GM11168 (cell line): ENCODE data around the gene GAGE10.

Source experiments
- in situ Hi-C: fragments of 300-500 bp; cut with MboI; formaldehyde crosslinking; loops from one replicate; pipeline ENCODE4 v1.12.0; 2022; ENCODE audit warnings: low sequenced_read_pairs; ENCODE audit not compliant: unreplicated experiment

GAGE10 gene, protein sequence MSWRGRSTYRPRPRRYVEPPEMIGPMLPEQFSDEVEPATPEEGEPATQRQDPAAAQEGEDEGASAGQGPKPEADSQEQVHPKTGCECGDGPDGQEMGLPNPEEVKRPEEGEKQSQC

DNA sequence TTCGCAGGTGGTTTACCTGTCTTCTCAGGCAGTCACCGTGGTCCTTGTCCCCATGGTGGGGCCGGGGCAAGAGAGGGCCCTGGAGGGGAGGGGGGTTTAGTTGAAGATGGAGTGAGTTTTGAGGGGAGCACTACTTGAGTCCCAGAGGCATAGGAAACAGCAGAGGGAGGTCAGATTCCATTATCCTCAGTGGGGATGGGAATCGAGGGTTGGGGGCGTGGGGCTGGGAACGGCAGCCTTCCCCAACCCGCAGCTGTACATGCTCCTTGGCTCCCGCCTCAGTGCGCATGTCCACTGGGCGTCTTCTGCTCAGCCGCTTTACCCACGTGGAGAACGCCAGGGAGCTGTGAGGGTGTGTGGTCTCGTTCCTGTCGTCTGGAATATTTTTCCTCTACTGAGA lies at the start of gene GAGE10:
TSS of gene GAGE10 (plus strand) at position 301 of the 400 bp plus-strand sequence. CDS start 1,214 bp downstream, outside the sequence.
- in situ Hi-C loops, result no loop called here

DNA sequence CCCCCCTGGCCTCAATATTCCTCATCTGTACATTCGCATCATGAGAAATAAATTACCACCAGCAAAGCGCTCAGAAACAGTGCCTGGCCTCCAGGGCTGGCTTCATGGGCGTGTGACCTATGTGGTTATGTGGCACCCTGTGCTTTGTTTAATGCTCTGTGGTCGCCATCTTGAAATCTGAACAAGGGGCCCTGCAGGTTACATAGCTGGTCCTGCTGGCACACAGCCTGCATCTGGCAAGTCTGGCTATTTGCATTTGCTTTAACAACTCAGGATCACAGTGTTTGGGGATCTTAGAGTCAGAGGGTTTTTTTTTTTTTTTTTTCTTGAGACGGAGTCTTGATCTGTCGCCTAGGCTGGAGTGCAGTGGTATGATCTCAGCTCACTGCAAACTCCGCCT lies 48.8 kb upstream of the GAGE10 start:
- in situ Hi-C loops, result no loop called here

DNA sequence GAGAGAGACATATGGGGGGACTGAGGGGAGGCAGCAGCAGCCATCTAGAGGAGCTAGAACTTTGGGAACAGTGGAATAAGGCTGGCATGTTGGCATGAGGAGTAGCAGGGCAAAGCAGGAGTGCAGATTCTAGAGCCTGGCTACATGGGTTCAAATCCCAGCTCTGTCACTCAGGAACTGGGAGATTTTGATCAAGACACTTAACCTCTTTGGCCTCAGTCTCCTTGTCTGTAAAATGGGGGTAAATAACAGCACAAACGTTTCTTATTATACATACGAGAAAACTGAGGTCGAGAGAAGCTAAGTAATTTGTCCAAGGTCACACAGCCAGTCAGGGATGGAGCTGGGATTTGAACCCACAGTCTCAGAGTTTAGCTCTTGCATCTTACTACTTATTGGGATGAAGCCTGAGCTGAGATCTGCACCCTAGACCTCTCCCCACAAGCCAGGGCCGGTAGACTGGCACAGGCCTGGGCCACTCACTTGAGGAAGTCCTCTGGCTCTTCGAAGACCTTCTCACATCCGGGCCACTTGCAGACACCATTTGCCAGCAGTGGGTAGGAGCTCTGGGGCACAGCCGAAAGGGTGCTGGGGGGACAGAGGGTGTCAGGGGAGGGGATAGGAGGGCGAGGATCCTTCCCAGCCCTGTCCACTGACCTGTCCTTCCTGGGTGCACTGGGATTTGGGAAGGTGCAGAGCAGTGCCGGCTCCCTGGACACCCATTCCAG lies 47.0 kb upstream of the GAGE10 start:
- in situ Hi-C loops, result no loop called here

DNA sequence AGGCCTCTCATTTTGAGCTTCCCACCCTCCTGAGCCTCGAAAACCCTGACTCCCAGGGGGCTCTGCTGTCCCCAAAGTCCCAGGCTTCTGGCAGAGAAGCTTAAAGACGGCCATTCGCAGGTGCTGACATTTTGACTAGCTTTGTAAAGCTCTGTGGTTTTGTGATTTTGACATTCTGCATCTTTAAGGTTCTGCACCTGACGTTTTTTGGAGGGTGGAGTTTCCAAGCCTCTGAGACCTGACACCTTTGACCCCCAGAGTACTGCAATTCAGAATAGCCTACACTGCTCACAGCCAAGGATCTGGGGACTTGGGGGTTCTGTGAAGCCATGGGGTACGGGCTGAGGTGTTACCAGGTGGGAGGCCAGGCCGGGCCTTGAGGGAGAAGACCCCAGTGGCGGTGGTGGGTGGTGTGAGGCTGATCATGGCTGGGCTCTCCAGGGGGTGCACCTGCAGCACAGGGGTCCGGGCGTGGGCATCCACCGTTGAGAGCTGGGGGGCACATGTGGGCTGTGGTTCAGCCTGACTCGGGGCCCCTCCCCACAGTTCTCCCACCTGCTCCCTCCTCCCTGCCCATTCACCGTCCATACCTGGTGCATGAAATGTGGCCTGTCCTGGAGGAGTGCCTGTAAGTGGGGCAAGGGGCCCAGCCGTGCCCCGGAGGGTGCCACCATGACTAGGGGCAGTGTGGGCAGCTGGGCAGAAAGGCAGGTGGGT lies 46.2 kb upstream of the GAGE10 start:
- in situ Hi-C loops, result no loop called here

DNA sequence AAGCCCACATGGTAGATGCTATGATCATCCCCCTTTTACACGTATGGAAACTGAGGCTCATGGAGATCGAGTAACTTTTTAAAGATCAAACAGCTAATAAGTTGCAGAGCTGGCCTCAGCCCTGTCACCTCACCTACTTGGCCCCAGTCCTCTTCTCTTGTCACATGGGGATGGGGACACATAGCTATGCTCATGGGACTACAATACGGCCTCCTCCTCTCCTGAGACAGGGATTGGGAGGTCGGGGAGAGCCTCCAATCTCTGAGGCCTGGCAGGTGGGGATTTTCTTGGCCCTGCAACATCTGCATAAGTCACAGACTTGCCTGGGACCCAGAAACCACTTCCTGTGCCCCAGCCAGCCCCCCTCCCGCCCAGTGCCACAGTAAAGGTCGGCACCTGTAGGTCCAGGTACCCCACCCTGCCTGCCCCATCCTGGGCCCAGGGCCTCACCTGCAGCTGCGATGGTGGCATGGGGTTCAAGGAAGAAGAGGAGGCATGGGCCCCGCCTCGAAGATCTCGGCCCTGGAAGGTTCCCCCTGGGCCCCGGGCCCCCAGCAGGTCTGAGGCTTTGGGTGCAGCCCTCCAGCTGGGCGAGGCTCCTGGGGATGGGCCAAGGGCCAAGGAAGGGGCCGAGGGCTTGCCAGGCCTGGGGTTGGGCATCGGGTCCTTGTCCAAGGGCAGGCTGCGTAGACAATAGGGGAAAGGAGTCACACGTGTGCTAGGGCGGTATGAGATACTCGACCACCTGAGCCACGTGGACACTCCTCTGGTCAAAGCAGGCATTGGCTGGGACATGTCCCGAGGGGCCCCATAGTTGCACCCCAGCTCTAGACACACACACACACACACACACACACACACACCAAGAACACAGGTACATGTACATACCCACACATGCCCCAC lies 45.3 kb upstream of the GAGE10 start:
- in situ Hi-C loops, result no loop called here

DNA sequence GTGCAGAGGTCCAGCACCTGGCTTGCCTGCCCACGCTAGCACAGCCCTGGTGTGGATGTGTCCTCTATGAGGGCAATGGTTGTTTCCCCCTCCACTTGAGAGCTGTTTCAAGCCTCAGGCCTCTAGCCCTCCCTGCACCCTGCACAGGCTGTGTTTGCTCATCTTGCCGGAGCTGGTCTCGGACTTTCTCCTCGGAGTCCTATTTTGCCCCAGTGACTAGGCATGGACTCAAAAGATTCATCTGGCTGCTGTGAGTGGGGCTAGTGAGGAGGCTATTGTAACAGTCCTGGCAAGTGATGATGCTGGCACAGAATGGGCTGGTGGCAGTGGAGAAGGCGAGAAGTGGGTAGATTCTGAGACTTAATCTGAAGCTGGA lies 44.7 kb upstream of the GAGE10 start:
- in situ Hi-C loops, result no loop called here

DNA sequence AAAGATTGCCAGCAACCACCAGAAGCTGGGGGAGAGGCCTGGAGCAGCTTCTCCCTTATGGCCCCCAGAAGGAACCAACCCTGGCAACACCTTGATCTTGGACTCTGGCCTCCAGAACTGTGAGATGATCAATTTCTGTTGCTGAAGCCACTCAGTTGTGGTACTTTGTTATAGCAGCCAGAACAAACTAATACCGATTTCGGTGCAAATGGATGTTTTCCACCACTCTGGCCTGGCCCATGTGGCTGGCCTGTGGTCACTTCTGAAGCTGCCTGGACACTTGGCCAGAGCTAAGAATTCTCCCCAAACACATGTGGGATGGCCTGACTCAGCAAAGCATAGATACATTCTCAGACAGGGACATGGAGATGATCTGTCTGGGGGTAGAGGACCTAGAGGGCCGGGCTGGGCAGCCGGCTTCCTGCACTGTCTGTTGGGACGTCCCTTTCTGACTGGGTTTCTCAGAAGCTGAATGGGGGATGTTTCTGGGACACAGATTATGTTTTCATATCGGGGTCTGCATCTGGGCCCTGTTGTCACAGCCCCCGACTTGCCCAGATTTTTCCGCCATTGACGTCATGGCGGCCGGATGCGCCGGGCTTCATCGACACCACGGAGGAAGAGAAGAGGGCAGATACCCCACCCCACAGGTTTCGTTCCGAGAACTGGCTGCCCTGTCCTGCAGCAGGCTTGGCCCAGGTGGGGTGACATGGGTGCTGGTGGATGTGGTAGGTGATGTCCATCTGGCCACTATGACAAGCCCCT lies 43.0 kb upstream of the GAGE10 start:
- in situ Hi-C loops, result no loop called here

DNA sequence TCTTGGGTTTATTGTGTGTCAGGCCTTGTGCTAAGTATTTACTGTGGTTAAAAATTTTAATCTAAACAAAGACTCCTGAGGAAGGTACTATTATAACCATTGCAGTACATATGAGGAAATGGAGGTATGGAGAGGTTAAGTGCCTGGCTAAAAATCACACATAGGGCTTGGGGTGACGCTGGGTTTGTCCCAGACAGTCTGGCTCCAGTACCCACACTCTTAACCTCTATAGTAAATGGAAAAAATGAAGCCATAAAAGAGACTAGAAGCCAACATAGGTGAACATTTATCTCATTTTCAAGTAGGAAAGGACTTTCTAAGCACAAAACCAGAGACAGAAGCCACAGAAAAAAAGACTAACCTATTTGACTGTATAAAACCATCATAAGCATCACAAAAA lies 40.8 kb upstream of the GAGE10 start:
- in situ Hi-C loops, result no loop called here

DNA sequence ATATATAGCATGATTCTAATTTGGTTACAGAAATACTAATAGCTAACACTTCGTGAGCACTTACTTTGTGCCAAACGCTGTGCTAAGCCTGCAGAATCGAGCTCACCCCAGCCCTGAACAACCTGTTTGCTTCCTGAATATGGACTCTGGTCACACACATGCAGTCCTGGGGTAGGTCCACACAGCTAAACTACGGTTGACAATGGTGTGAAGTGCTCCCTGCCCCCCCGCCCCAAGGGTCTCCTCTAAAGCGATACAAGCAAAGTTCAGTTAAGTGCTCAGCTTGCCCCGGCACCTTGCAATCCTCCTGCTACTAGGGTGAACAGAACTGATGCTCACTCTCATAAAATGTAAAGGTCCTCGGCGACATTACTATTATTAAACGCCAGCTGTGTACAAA lies 39.8 kb upstream of the GAGE10 start:
- in situ Hi-C loops, result no loop called here

DNA sequence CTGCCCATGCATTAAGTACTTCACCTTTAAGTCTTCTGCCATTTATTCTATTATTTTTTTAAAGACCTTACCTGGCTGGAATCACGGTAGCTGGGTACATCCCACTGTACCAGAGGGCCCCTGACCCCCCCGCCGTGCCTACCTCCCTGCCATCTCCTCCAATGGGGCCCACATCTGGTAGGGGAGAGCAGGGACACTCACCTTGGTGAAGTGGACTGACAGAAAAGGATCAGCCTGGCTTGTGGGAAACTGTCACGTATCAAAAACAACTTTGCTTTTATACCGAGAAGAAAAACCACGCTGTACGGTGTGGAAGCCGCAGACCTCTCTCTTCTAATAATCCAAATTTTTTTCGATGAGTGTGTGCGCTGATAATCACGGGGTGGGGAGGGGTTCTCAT lies 39.0 kb upstream of the GAGE10 start, which contains the start of gene FOXP3:
TSS of gene FOXP3 (minus strand) at position 251 of the 400 bp plus-strand sequence. CDS start 6,205 bp downstream, outside the sequence.
- in situ Hi-C loops, result no loop called here

DNA sequence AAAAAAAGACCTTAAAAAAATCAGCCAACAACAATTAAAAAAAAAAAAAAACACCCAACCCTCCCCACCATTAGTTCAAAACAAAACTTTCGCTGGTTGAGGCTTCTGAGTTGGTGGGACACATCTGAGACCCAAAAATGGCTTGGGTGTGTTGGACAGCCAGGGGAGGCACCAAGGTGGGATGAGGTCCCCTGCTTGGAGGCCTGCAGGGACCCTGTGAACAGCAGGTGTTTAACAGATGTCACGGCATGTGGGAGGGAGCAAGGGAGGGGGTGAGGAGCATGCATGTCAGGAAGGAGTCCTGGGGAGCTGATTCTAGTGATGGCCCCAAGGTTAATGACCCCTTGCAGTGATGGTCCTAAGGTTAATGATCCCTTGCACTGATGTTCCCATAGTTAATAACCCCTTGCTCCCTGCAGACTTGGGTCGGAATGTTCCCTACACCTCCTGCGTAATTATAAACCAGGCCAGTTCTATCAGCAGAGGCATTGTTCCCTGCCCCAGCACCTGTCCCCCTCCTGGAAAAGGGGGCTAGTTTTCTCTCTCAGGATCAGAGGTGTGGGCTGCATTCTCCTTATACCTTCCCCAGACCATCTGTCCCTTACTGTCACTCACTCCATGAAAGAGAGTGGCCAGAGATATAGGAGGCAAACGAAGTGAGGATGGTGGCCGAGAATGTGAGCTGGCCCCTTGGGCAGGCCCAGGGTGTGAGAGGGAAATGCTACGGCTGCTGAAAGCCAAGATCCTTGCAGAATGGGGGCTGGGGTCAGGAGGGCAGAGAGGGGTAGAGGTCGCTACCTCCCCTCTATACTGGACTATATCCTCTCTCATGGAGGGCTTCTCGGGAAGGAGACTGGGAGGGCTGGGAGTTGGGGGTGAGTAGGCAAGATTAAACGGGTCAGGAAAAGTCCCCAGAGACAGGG lies 36.7 kb upstream of the GAGE10 start:
- in situ Hi-C loops, result no loop called here

DNA sequence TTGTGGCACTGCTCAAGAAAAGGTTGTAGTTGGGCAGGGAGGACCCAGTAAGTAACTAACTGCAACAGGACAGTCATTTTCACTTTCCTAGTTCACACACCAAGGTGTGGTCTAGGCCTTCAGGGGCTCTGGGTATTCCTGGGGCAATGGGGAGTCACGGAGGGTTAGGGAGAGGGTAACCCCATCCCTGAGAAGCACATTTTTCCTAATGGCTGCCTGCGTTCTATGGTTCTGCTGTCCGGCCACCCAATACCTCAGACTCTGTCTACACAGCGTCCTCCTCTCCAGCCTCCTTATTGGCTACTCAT lies 34.8 kb upstream of the GAGE10 start:
- in situ Hi-C loops, result no loop called here

DNA sequence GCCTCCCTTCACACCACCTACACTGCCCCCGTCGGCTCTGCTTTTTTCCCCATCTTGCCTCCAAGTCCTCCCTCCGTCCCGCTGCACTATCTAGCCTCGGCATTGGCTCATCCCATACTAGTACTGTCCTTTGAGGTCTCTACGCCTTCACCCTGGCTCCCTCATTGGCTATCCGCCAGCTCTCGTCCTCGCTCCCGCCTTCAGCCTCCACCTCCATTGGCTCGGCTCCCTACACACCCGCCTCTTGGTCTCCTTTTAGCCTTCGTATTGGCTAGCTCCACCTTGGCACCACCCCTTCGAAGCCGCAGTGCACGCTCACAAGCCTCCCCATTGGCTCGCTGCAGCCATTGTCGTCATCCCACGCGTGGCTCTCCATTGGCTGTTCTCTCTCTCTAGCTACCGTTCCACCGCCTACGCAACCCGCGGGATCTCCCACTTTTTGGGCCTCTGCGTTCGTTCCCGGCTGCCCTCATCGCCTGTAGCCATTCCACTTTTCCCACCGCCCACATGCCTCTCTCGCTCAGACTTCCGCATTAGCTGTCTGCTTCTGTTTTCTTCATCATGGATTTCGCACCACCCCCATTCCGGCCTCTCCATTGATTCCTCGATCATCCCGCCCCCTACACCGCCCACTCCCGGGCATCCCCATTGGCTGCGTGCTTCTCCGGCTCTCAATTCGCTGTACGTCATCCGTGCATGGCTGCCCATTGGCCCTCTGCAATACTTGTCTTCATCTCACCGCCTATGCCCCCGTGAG lies 34.3 kb upstream of the GAGE10 start:
- in situ Hi-C loops, result no loop called here

DNA sequence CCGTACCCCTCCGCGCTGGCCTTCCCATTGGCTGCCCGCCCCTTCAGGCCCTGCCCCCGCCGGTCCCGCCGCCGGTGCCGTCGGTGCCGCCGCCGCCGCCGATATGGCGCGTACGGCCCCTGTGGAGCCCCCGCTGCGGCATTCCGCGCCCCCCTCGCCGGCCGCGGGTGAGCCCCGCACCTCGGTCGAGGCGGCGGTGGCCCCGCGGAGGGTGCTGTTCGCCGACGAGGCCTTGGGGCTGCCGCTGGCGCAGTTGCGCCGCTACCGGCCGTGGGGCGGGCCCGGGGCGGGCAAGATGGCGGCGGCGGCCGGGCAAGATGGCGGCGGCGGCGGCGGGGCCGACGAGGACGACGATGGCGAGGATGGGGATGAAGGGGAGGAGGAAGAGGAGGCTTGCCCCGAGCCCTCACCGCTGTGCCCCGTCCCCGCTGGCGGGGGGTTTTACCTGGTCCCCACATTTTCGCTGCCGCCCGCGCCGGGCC lies 33.6 kb upstream of the GAGE10 start, which contains the start of gene PPP1R3F:
TSS of gene PPP1R3F (plus strand) at position 27 of the 482 bp plus-strand sequence. CDS start at position 104, 77 bp downstream.
- in situ Hi-C loops, result no loop called here

DNA sequence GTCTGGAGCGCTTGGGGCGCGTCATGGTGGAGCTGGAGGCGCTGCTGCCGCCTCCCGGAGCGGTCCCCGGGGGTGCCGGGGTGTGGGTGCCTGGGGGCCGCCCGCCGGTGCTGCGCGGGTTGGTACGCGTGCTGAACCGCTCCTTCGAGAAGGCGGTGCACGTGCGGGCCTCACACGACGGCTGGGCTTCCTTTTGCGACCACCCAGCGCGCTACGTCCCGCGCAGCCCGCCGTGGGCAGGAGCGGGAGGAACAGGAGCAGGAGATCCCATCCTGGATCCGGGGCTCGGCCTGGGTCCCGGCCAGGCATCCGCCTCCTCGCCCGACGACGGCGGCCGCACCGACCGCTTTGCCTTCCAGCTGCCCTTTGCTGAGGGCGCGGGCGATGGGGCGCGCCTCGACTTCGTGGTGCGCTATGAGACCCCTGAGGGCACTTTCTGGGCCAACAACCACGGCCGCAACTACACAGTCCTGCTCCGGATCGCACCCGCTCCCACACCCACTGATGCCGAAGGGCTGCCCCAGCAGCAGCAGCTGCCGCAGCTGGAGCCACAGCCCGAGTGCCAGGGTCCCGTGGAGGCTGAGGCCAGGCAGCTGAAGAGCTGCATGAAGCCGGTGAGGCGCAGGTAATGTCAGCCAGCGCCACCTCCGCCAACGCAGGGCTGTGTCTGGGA lies 33.1 kb upstream of the GAGE10 start:
- in situ Hi-C loops, result no loop called here

DNA sequence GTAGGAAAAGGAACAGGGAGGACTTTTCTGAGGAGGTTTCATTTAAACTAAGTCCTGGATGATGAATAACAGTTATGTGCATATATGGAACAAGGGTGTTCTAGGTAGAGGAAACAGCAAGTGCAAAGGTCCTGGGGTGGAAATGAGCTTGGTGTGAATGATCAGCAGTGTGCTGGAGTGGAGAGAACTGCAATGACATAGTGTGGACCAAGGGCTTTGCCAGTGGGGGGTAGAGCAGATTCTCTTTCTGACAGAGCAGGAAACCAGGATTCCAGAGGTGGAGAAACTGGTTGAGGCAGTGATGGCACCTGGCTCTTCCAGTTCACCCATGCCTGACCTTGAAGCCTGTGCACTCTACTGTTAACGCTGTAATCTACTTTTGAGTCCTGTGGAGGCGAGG lies 32.1 kb upstream of the GAGE10 start:
- in situ Hi-C loops, result no loop called here

DNA sequence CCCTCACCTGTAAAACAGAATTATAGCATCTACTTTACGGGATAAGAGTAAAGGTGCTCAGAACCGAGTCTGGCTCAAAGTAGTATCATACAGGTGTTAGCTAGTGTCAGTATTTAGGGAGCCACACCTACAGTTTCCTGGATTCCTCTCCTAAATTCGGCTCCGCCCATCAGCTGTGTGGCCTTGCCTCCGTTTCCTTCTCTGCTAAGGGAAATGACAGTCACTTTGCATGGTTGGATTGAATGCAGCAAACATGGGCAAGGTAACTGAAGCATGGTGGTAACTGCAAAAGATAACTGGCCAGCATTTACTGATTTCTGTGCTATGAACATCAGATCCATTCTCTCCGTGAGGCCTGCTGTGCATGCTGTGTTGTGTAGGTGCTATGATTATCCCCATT lies 31.0 kb upstream of the GAGE10 start:
- in situ Hi-C loops, result no loop called here
